ENCODE results near the gene PLEKHH2. TPM values are rescaled to one million over a fixed set of nuclear protein-coding genes. Genes with fewer than 3 reads are reported as not detected.

Gene PLEKHH2
- polyA plus RNA-seq, 1 of the 3 experiments (the other 2 are of a cell fraction): 1.9 TPM

GRCh38 chr2:43718530-43719124 is 81.6 kb downstream of the PLEKHH2 start:
- Histone ChIP-seq H3K9ac (no peak overlapping the region), H3K36me3 (replicated peaks in 1 of 2; ENCODE audit: control insufficient read depth in 1 of 2, insufficient read depth in 2 of 2, low read length in 1 of 2) (no peaks in the 10 kb centered on the region), H3K27ac (ENCODE audit: low read depth in 2 of 2, low read length in 1 of 2) (no peak overlapping the region), H3K4me2 (no peak overlapping the region), H3K4me1 (ENCODE audit: control insufficient read depth in 1 of 2, insufficient read depth in 2 of 2, low read depth in 1 of 2, low read length in 1 of 2) (peaks cover 0 to 8% of the 10 kb centered on the region in 2 experiments; a peak in 1 of 4 replicates), H3K4me3 (ENCODE audit: low read depth in 2 of 2, low read length in 1 of 2) (no peak overlapping the region), H3K9me3 (no peaks in the 10 kb centered on the region), H4K20me1 (ENCODE audit: insufficient read depth) (no peaks in the 10 kb centered on the region), H3F3A (replicated peaks; ENCODE audit: insufficient read depth) (no peaks in the 10 kb centered on the region), H2AFZ (ENCODE audit: low read depth) (no peak overlapping the region), H3K9me2 (no peaks in the 10 kb centered on the region), H3K27me3 (ENCODE audit: insufficient read depth) (no peaks in the 10 kb centered on the region), H3K79me2 (ENCODE audit: insufficient read depth) (no peaks in the 10 kb centered on the region)
- ChIA-PET CTCF (interaction anchor here (0.9 to 1.4 kb wide), 4 partner anchors 14 to 110 kb away, joined by 3 to 4 read pairs (median 4); no protein-coding TSS in a partner anchor), POLR2A (interaction anchor here (0.7 kb wide), 1 partner anchor 909 kb away, joined by 6 read pairs; no protein-coding TSS in a partner anchor)
- no peak for DNase-seq
- no peak for TF ChIP-seq TAF1 (IDR thresholded peaks at IDR 0.05; ENCODE audit: borderline replicate concordance, low read depth, low read length)
- no peak for TF ChIP-seq MEF2A (IDR thresholded peaks at IDR 0.05; ENCODE audit: borderline replicate concordance, low read depth)
- no peak for TF ChIP-seq MXI1 (IDR thresholded peaks at IDR 0.05; ENCODE audit: low read depth, low read length)
- no peak for TF ChIP-seq EP300 (IDR thresholded peaks at IDR 0.05; ENCODE audit: borderline replicate concordance in 1 of 2, low read depth in 1 of 2, low read length in 1 of 2)
- TF ChIP-seq EZH2phosphoT487 (IDR thresholded peaks at IDR 0.05; ENCODE audit: borderline replicate concordance, low read depth): no peak
- no peak for TF ChIP-seq ZBTB33 (IDR thresholded peaks at IDR 0.05; ENCODE audit: borderline replicate concordance, low read depth)
- no peak for TF ChIP-seq RAD21 (IDR thresholded peaks at IDR 0.05; ENCODE audit: low read length)
- TF ChIP-seq JUND (IDR thresholded peaks at IDR 0.05): no peak
- no peak for TF ChIP-seq FOXM1 (IDR thresholded peaks at IDR 0.05; ENCODE audit: low read depth)
- TF ChIP-seq SMC3 (IDR thresholded peaks at IDR 0.05; ENCODE audit: low read depth, low read length): no peak
- TF ChIP-seq TCF12 (IDR thresholded peaks at IDR 0.05): no peak
- TF ChIP-seq POLR2AphosphoS5 (IDR thresholded peaks at IDR 0.05; ENCODE audit: low read depth, low read length): no peak
- no peak for TF ChIP-seq RXRA (IDR thresholded peaks at IDR 0.05; ENCODE audit: borderline replicate concordance, low read depth)
- TF ChIP-seq USF1 (IDR thresholded peaks at IDR 0.05; ENCODE audit: borderline replicate concordance, low read depth): no peak
- TF ChIP-seq RCOR1 (IDR thresholded peaks at IDR 0.05; ENCODE audit: low read length): no peak
- 89% methylated on average over 5 of the region's 5 CpGs for WGBS (ENCODE audit: low lambda C conversion rate)
